ENCODE data around the gene UBE2V1. TPM values are rescaled to one million over a fixed set of nuclear protein-coding genes. Genes with fewer than 3 reads are reported as not detected.

The UBE2V1 gene
- total and polyA plus RNA-seq, 2 of the 13 experiments (the other 11 are each of a cell fraction or from before 2014, with no cell fraction given) = 81.3 to 132 TPM

GRCh38 chr20:50116368-50116999 is 3.5 kb upstream of the UBE2V1 start (continued):
- TF ChIP-seq TEAD3 (CRISPR knock-in tag; optimal IDR thresholded peaks at IDR 0.05; ENCODE audit: borderline replicate concordance) (no peak), HOMEZ (CRISPR knock-in tag; IDR thresholded peaks at IDR 0.05; ENCODE audit: low read depth) (no peak), SNAI1 (CRISPR knock-in tag; IDR thresholded peaks at IDR 0.05; ENCODE audit: borderline replicate concordance) (peak; percentile 80), XBP1 (CRISPR knock-in tag; IDR thresholded peaks at IDR 0.05) (no peak), DPF2 (CRISPR knock-in tag; IDR thresholded peaks at IDR 0.05; ENCODE audit: borderline replicate concordance, low read depth) (no peak), SIX4 (CRISPR knock-in tag; IDR thresholded peaks at IDR 0.05) (no peak), HNF1A (IDR thresholded peaks at IDR 0.05; ENCODE audit: low read depth) (no peak), HNF1A (CRISPR knock-in tag; IDR thresholded peaks at IDR 0.05; ENCODE audit: borderline replicate concordance) (no peak), ZNF547 (CRISPR knock-in tag; IDR thresholded peaks at IDR 0.05) (0 out of 2 replicates have a peak, but pooled peaks have one; percentile 20), DR1 (CRISPR knock-in tag; IDR thresholded peaks at IDR 0.05) (no peak), ZNF576 (CRISPR knock-in tag; IDR thresholded peaks at IDR 0.05) (peak; percentile 75; the same call in 1 of the 2 replicates), CREB1 (IDR thresholded peaks at IDR 0.05) (no peak), CREB1 (CRISPR knock-in tag; IDR thresholded peaks at IDR 0.05) (no peak), CTCF (CRISPR knock-in tag; IDR thresholded peaks at IDR 0.05) (no peak), GATAD2A (CRISPR knock-in tag; IDR thresholded peaks at IDR 0.05) (no peak), NFRKB (IDR thresholded peaks at IDR 0.05) (no peak)
